SK-N-SH treated with all-trans-retinoic acid at 6 μM for 48 hours (cell line): ENCODE measurements around the gene ATRAID.

Experiments
- ATAC-seq: fragments of 200-7000 bp; cut with Tn5 transposase; 3 replicates; pipeline ENCODE4 v1.9.1; 2020; ENCODE audit warnings: mild to moderate bottlenecking, moderate library complexity
- ARNTL ChIP-seq: fragments of 450-650 bp; formaldehyde crosslinking; IDR thresholded peaks from 2 replicates; pipeline ENCODE4 v1.5.0; 2020; ENCODE audit warnings: low read depth, mild to moderate bottlenecking, moderate library complexity, borderline replicate concordance
- BACH2 ChIP-seq: fragments of 250-450 bp; sonication (Bioruptor Pico); IDR thresholded peaks from 2 replicates; pipeline ENCODE4 v1.9.0; 2021; ENCODE audit warnings: mild to moderate bottlenecking, borderline replicate concordance
- CSDC2 ChIP-seq: fragments of 250-450 bp; sonication (Bioruptor Pico); IDR thresholded peaks from 2 replicates; pipeline ENCODE4 v1.5.0; 2020; ENCODE audit warnings: mild to moderate bottlenecking, moderate library complexity
- GLIS3 ChIP-seq: fragments of 250-450 bp; sonication (Bioruptor Pico); IDR thresholded peaks from 2 replicates; pipeline ENCODE4 v1.5.0; 2020; ENCODE audit warnings: mild to moderate bottlenecking, moderate library complexity
- ISL1 ChIP-seq: fragments of 250-450 bp; sonication (Bioruptor Pico); IDR thresholded peaks from 2 replicates; pipeline ENCODE4 v2.1.2; 2022; ENCODE audit warnings: mild to moderate bottlenecking, moderate library complexity
- OSR1 ChIP-seq: fragments of 250-450 bp; sonication (Bioruptor Pico); IDR thresholded peaks from 2 replicates; pipeline ENCODE4 v1.8.0; 2022; ENCODE audit warnings: moderate library complexity, mild to moderate bottlenecking, inconsistent platforms
- PPARA ChIP-seq: fragments of 250-450 bp; sonication (Bioruptor Pico); IDR thresholded peaks from 2 replicates; pipeline ENCODE4 v1.5.0; 2020; ENCODE audit warnings: mild to moderate bottlenecking, borderline replicate concordance
- RARB ChIP-seq: fragments of 250-450 bp; sonication (Bioruptor Pico); IDR thresholded peaks from 2 replicates; pipeline ENCODE4 v1.8.0; 2021; ENCODE audit warnings: mild to moderate bottlenecking, moderate library complexity
- SNAI2 ChIP-seq: fragments of 250-450 bp; sonication (Bioruptor Pico); IDR thresholded peaks from 2 replicates; pipeline ENCODE4 v1.5.0; 2020; ENCODE audit warnings: mild to moderate bottlenecking, moderate library complexity
- TCF4 ChIP-seq: fragments of 250-450 bp; sonication (Bioruptor Pico); IDR thresholded peaks from 2 replicates; pipeline ENCODE4 v1.8.0; 2021; ENCODE audit warnings: mild to moderate bottlenecking, moderate library complexity, borderline replicate concordance
- TOX ChIP-seq: fragments of 250-450 bp; sonication (Bioruptor Pico); IDR thresholded peaks from 2 replicates; pipeline ENCODE4 v1.8.0; 2021; ENCODE audit warnings: mild to moderate bottlenecking, moderate library complexity, borderline replicate concordance
- ZC3H10 ChIP-seq: fragments of 250-450 bp; sonication (Bioruptor Pico); IDR thresholded peaks from 2 replicates; pipeline ENCODE4 v1.5.1; 2021; ENCODE audit warnings: mild to moderate bottlenecking, moderate library complexity
- ZFP30 ChIP-seq: fragments of 450-650 bp; formaldehyde crosslinking; IDR thresholded peaks from 2 replicates; pipeline ENCODE4 v1.5.0; 2022; ENCODE audit warnings: mild to moderate bottlenecking, moderate library complexity
- ZNF565 ChIP-seq: fragments of 450-650 bp; formaldehyde crosslinking; conservative IDR thresholded peaks from 2 replicates; pipeline ENCODE4 v1.5.0; 2020; ENCODE audit warnings: low read depth, mild to moderate bottlenecking, moderate library complexity
- ZNF70 ChIP-seq: fragments of 450-650 bp; formaldehyde crosslinking; IDR thresholded peaks from 2 replicates; pipeline ENCODE4 v1.5.0; 2020; ENCODE audit warnings: mild to moderate bottlenecking, moderate library complexity
- ZNF8 ChIP-seq: fragments of 450-650 bp; formaldehyde crosslinking; IDR thresholded peaks from 2 replicates; pipeline ENCODE4 v1.5.0; 2020; ENCODE audit warnings: mild to moderate bottlenecking, moderate library complexity
- TF ChIP-seq, protein P1 (sequence below): fragments of 250-450 bp; sonication (Bioruptor Pico); IDR thresholded peaks from 2 replicates; pipeline ENCODE4 v1.5.0; 2020; ENCODE audit warnings: mild to moderate bottlenecking, moderate library complexity
- TF ChIP-seq, protein P2 (sequence below): fragments of 250-450 bp; sonication (Bioruptor Pico); IDR thresholded peaks from 2 replicates; pipeline ENCODE4 v1.5.1; 2020; ENCODE audit warnings: low read depth, mild to moderate bottlenecking, moderate library complexity
- TF ChIP-seq, protein P3 (sequence below): fragments of 250-450 bp; sonication (Bioruptor Pico); IDR thresholded peaks from 2 replicates; pipeline ENCODE4 v1.8.0; 2020; ENCODE audit warnings: mild to moderate bottlenecking, moderate library complexity, borderline replicate concordance
- TF ChIP-seq, protein P4 (sequence below): fragments of 250-450 bp; sonication (Bioruptor Pico); IDR thresholded peaks from 2 replicates; pipeline ENCODE4 v1.8.0; 2021; ENCODE audit warnings: low read depth, mild to moderate bottlenecking, moderate library complexity, borderline replicate concordance
- TF ChIP-seq, protein P5 (sequence below): fragments of 250-450 bp; sonication (Bioruptor Pico); IDR thresholded peaks from 2 replicates; pipeline ENCODE4 v1.5.1; 2021; ENCODE audit warnings: mild to moderate bottlenecking, moderate library complexity

Gene ATRAID

DNA sequence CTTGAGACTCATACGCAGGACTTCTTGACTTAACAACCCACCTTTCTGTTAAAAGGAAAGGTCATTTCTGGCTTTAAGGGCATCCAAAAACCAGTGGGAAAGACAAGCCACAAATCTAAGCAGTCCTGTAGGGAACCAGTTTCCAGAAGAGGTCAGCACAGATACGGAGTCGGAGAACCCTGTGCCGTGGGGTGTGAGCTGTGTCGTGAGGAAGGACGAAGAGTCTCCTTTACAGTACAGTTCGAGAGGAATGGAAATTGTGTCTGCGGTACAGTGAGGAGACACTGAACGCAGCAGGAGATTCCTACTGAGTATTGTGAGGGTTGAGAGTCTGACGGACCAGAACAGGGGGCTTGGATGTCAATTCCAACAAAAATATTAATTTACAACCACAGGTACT, 33.3 kb downstream of the ATRAID start (continued):
- TF ChIP-seq, protein P1, sequence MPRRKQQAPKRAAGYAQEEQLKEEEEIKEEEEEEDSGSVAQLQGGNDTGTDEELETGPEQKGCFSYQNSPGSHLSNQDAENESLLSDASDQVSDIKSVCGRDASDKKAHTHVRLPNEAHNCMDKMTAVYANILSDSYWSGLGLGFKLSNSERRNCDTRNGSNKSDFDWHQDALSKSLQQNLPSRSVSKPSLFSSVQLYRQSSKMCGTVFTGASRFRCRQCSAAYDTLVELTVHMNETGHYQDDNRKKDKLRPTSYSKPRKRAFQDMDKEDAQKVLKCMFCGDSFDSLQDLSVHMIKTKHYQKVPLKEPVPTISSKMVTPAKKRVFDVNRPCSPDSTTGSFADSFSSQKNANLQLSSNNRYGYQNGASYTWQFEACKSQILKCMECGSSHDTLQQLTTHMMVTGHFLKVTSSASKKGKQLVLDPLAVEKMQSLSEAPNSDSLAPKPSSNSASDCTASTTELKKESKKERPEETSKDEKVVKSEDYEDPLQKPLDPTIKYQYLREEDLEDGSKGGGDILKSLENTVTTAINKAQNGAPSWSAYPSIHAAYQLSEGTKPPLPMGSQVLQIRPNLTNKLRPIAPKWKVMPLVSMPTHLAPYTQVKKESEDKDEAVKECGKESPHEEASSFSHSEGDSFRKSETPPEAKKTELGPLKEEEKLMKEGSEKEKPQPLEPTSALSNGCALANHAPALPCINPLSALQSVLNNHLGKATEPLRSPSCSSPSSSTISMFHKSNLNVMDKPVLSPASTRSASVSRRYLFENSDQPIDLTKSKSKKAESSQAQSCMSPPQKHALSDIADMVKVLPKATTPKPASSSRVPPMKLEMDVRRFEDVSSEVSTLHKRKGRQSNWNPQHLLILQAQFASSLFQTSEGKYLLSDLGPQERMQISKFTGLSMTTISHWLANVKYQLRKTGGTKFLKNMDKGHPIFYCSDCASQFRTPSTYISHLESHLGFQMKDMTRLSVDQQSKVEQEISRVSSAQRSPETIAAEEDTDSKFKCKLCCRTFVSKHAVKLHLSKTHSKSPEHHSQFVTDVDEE (CRISPR knock-in tag) = no peak
- TF ChIP-seq CSDC2 (CRISPR knock-in tag) = no peak
- no peak for TF ChIP-seq ZNF70 (CRISPR knock-in tag)
- no peak for TF ChIP-seq TOX
- TF ChIP-seq ZFP30 (CRISPR knock-in tag) = no peak
- TF ChIP-seq ISL1 = no peak
- no peak for TF ChIP-seq ZC3H10 (CRISPR knock-in tag)
- TF ChIP-seq, all 23 proteins: peak for 0

DNA sequence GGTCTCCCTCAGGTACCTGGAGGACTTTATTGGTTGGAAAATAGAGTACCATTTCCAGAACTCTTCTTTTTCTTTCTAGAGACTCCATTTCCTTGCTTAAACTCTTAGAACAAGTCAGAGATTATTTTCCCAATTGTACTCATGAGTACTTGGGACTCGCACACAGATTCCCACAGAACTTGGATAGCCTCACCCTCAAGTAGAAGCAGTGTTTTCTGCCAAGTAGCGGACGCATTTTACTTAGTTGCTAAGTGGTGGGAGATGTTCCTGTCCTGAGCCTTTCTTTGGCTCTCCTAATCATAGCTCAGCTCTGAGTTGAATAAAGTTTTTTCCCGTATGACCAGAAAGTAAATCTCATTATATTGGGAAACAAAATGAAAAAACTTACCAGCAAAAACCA, 33.8 kb downstream of the ATRAID start:
- TF ChIP-seq ZNF70 (CRISPR knock-in tag) (no peak), ISL1 (no peak), CSDC2 (CRISPR knock-in tag) (no peak), GLIS3 (CRISPR knock-in tag) (no peak), RARB (CRISPR knock-in tag) (no peak), SNAI2 (CRISPR knock-in tag) (no peak), PPARA (no peak), OSR1 (no peak), ARNTL (CRISPR knock-in tag) (no peak), ZNF565 (no peak), TOX (no peak), ZNF8 (CRISPR knock-in tag) (no peak), ZFP30 (CRISPR knock-in tag) (no peak), TCF4 (no peak)
- TF ChIP-seq, protein P2, sequence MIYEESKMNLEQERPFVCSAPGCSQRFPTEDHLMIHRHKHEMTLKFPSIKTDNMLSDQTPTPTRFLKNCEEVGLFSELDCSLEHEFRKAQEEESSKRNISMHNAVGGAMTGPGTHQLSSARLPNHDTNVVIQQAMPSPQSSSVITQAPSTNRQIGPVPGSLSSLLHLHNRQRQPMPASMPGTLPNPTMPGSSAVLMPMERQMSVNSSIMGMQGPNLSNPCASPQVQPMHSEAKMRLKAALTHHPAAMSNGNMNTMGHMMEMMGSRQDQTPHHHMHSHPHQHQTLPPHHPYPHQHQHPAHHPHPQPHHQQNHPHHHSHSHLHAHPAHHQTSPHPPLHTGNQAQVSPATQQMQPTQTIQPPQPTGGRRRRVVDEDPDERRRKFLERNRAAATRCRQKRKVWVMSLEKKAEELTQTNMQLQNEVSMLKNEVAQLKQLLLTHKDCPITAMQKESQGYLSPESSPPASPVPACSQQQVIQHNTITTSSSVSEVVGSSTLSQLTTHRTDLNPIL (CRISPR knock-in tag) = no peak
- TF ChIP-seq, protein P3, sequence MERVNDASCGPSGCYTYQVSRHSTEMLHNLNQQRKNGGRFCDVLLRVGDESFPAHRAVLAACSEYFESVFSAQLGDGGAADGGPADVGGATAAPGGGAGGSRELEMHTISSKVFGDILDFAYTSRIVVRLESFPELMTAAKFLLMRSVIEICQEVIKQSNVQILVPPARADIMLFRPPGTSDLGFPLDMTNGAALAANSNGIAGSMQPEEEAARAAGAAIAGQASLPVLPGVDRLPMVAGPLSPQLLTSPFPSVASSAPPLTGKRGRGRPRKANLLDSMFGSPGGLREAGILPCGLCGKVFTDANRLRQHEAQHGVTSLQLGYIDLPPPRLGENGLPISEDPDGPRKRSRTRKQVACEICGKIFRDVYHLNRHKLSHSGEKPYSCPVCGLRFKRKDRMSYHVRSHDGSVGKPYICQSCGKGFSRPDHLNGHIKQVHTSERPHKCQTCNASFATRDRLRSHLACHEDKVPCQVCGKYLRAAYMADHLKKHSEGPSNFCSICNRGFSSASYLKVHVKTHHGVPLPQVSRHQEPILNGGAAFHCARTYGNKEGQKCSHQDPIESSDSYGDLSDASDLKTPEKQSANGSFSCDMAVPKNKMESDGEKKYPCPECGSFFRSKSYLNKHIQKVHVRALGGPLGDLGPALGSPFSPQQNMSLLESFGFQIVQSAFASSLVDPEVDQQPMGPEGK (CRISPR knock-in tag) = no peak
- TF ChIP-seq, protein P4, sequence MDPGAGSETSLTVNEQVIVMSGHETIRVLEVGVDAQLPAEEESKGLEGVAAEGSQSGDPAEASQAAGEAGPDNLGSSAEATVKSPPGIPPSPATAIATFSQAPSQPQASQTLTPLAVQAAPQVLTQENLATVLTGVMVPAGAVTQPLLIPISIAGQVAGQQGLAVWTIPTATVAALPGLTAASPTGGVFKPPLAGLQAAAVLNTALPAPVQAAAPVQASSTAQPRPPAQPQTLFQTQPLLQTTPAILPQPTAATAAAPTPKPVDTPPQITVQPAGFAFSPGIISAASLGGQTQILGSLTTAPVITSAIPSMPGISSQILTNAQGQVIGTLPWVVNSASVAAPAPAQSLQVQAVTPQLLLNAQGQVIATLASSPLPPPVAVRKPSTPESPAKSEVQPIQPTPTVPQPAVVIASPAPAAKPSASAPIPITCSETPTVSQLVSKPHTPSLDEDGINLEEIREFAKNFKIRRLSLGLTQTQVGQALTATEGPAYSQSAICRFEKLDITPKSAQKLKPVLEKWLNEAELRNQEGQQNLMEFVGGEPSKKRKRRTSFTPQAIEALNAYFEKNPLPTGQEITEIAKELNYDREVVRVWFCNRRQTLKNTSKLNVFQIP (CRISPR knock-in tag) = no peak
- ATAC-seq = no peak

DNA sequence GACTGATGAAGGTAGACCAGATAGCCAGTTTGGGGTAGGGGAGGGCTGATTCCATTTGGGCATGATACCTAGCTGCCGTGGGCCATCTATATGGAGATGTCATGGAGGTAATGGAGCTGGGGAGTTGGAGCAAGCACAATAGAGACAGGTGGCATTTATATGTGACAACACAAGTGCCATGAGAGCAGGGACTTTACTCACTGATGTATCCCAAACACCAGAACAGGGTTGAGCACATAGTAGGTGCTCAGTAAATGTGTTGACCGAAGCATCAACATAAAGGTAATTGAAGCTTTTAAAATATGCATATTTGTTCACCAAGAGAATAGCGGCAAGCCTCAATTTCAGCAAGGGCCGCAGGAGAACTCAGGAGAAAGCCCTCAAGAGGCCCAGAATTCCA, 36.1 kb downstream of the ATRAID start:
- ATAC-seq = no peak

More for the DNA sequence above, 36.1 kb downstream of the ATRAID start:
- TF ChIP-seq SNAI2 (CRISPR knock-in tag) (no peak), ZNF565 (no peak), PPARA (no peak), BACH2 (CRISPR knock-in tag) (no peak)
- TF ChIP-seq, protein P5, sequence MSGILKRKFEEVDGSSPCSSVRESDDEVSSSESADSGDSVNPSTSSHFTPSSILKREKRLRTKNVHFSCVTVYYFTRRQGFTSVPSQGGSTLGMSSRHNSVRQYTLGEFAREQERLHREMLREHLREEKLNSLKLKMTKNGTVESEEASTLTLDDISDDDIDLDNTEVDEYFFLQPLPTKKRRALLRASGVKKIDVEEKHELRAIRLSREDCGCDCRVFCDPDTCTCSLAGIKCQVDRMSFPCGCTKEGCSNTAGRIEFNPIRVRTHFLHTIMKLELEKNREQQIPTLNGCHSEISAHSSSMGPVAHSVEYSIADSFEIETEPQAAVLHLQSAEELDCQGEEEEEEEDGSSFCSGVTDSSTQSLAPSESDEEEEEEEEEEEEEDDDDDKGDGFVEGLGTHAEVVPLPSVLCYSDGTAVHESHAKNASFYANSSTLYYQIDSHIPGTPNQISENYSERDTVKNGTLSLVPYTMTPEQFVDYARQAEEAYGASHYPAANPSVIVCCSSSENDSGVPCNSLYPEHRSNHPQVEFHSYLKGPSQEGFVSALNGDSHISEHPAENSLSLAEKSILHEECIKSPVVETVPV (CRISPR knock-in tag) = no peak
- TF ChIP-seq, protein P4 (CRISPR knock-in tag) = no peak
- TF ChIP-seq, protein P1 (CRISPR knock-in tag) = no peak
- TF ChIP-seq, protein P2 (CRISPR knock-in tag) = no peak
